Neural progenitor cell (in vitro differentiated cells): Measurements from ENCODE around the gene MEP1A.
A peak's percentile ranks its signal among the peaks of the same experiment; 100 is the strongest.

ENCODE experiments used
- CTCF ChIP-seq: fragments of 200-600 bp; sonication (generic); IDR thresholded peaks from 2 replicates; pipeline ENCODE4 v1.5.1; 2017; ENCODE audit warnings: antibody characterized with exemption, mild to moderate bottlenecking
- EZH2 ChIP-seq: fragments of 200-600 bp; sonication (generic); IDR thresholded peaks from 2 replicates; pipeline ENCODE4 v1.6.1; 2017; ENCODE audit warnings: antibody characterized with exemption, mild to moderate bottlenecking, moderate library complexity

- TF ChIP-seq CTCF (peak; percentile 85), EZH2 (no peak)
These were observed 11.5 kb upstream of the MEP1A start for GRCh38 chr6:46781478-46782378.
